ENCODE results near the gene PCBP2. TPM values are rescaled to one million over a fixed set of nuclear protein-coding genes. Genes with fewer than 3 reads are reported as not detected.

PCBP2 gene
- total and polyA plus RNA-seq, 10 of the 15 experiments (the other 5 are each of a cell fraction or from before 2014, with no cell fraction given) = 109 to 803 (median 327) TPM

- TF ChIP-seq FOS (IDR thresholded peaks at IDR 0.05; ENCODE audit: borderline replicate concordance, extremely low read depth, insufficient read length) = peak; percentile 74
- no peak for TF ChIP-seq CBX3 (IDR thresholded peaks at IDR 0.05; ENCODE audit: borderline replicate concordance, low read depth)
- no peak for TF ChIP-seq SREBF2 (IDR thresholded peaks at IDR 0.05; ENCODE audit: low read length)
- no peak for TF ChIP-seq CEBPZ (IDR thresholded peaks at IDR 0.05; ENCODE audit: low read depth, low read length)
- no peak for TF ChIP-seq BCLAF1 (IDR thresholded peaks at IDR 0.05)
- peak; percentile 32; the same call in 1 of the 2 replicates for TF ChIP-seq NFYA (IDR thresholded peaks at IDR 0.05; ENCODE audit: borderline replicate concordance, low read depth, low read length)
- TF ChIP-seq FOXK2 (IDR thresholded peaks at IDR 0.05) = no peak
- TF ChIP-seq ZNF622 (IDR thresholded peaks at IDR 0.05) = no peak
- TF ChIP-seq, protein P1, sequence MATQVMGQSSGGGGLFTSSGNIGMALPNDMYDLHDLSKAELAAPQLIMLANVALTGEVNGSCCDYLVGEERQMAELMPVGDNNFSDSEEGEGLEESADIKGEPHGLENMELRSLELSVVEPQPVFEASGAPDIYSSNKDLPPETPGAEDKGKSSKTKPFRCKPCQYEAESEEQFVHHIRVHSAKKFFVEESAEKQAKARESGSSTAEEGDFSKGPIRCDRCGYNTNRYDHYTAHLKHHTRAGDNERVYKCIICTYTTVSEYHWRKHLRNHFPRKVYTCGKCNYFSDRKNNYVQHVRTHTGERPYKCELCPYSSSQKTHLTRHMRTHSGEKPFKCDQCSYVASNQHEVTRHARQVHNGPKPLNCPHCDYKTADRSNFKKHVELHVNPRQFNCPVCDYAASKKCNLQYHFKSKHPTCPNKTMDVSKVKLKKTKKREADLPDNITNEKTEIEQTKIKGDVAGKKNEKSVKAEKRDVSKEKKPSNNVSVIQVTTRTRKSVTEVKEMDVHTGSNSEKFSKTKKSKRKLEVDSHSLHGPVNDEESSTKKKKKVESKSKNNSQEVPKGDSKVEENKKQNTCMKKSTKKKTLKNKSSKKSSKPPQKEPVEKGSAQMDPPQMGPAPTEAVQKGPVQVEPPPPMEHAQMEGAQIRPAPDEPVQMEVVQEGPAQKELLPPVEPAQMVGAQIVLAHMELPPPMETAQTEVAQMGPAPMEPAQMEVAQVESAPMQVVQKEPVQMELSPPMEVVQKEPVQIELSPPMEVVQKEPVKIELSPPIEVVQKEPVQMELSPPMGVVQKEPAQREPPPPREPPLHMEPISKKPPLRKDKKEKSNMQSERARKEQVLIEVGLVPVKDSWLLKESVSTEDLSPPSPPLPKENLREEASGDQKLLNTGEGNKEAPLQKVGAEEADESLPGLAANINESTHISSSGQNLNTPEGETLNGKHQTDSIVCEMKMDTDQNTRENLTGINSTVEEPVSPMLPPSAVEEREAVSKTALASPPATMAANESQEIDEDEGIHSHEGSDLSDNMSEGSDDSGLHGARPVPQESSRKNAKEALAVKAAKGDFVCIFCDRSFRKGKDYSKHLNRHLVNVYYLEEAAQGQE (IDR thresholded peaks at IDR 0.05; ENCODE audit: low read depth, low read length) = no peak
- TF ChIP-seq CEBPB (IDR thresholded peaks at IDR 0.05; ENCODE audit: borderline replicate concordance in 1 of 2, low read depth in 2 of 2, low read length in 2 of 2) = no peak
- TF ChIP-seq, protein P2, sequence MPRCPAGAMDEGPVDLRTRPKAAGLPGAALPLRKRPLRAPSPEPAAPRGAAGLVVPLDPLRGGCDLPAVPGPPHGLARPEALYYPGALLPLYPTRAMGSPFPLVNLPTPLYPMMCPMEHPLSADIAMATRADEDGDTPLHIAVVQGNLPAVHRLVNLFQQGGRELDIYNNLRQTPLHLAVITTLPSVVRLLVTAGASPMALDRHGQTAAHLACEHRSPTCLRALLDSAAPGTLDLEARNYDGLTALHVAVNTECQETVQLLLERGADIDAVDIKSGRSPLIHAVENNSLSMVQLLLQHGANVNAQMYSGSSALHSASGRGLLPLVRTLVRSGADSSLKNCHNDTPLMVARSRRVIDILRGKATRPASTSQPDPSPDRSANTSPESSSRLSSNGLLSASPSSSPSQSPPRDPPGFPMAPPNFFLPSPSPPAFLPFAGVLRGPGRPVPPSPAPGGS (IDR thresholded peaks at IDR 0.05; ENCODE audit: borderline replicate concordance, insufficient read depth, low read depth, low read length, poor library complexity, severe bottlenecking) = no peak
- no peak for TF ChIP-seq USF1 (IDR thresholded peaks at IDR 0.05; ENCODE audit: borderline replicate concordance, extremely low read length, insufficient read depth, low read depth, low read length)
These were observed 10.7 kb upstream of the PCBP2 start, which contains the start of gene PRR13 (continued) for GRCh38 chr12:53441040-53441833.

All from GM12878 (cell line).